B cell (primary cell): ENCODE data around the gene SIGLEC6.

Experiments
- EZH2 ChIP-seq: IDR thresholded peaks from 2 replicates; pipeline ENCODE4 v1.6.1; 2012; ENCODE audit warnings: borderline replicate concordance, low read depth, mild to moderate bottlenecking, moderate library complexity, low read length; ENCODE audit not compliant: insufficient read depth, poor library complexity, severe bottlenecking
- TF ChIP-seq, protein P1 (sequence below): fragments of 200-600 bp; IDR thresholded peaks from one replicate; pipeline ENCODE4 v1.8.0; 2022; ENCODE audit warnings: antibody characterized with exemption, mild to moderate bottlenecking

GRCh38 chr19:51546650-51547396 is 15.4 kb upstream of the SIGLEC6 start:
- TF ChIP-seq, protein P1, sequence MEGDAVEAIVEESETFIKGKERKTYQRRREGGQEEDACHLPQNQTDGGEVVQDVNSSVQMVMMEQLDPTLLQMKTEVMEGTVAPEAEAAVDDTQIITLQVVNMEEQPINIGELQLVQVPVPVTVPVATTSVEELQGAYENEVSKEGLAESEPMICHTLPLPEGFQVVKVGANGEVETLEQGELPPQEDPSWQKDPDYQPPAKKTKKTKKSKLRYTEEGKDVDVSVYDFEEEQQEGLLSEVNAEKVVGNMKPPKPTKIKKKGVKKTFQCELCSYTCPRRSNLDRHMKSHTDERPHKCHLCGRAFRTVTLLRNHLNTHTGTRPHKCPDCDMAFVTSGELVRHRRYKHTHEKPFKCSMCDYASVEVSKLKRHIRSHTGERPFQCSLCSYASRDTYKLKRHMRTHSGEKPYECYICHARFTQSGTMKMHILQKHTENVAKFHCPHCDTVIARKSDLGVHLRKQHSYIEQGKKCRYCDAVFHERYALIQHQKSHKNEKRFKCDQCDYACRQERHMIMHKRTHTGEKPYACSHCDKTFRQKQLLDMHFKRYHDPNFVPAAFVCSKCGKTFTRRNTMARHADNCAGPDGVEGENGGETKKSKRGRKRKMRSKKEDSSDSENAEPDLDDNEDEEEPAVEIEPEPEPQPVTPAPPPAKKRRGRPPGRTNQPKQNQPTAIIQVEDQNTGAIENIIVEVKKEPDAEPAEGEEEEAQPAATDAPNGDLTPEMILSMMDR: no peak
- TF ChIP-seq EZH2: no peak
